Liver (tissue), 3 donors: Measurements from ENCODE around the gene PARK7.

Source experiments
- EGR1 ChIP-seq, 2 donors: IDR thresholded peaks; 2 replicates each; pipeline ENCODE4 v1.6.1; 2016 to 2018; ENCODE audit warnings: antibody characterized with exemption in 2 of 2, low read depth in 2 of 2
- RXRA ChIP-seq, 2 donors: IDR thresholded peaks; 2 replicates each; pipeline ENCODE4 v1.6.1; 2017 to 2018; ENCODE audit warnings: antibody characterized with exemption in 2 of 2, mild to moderate bottlenecking in 1 of 2
- YY1 ChIP-seq: IDR thresholded peaks from 2 replicates; pipeline ENCODE4 v1.6.1; 2016; ENCODE audit warnings: antibody characterized with exemption, mild to moderate bottlenecking
- TF ChIP-seq, protein P1 (sequence below): fragments of 150-350 bp; IDR thresholded peaks from 2 replicates; pipeline ENCODE4 v1.5.1; 2017; ENCODE audit warnings: improper control_type of control experiment, low read depth, low read length; ENCODE audit not compliant: missing input control
- TF ChIP-seq, protein P2 (sequence below): IDR thresholded peaks from 2 replicates; pipeline ENCODE4 v1.6.1; 2016; ENCODE audit warnings: antibody characterized with exemption, mild to moderate bottlenecking
- TF ChIP-seq, protein P3 (sequence below): IDR thresholded peaks from 2 replicates; pipeline ENCODE4 v1.6.1; 2016; ENCODE audit warnings: antibody characterized with exemption
- TF ChIP-seq, protein P4 (sequence below): IDR thresholded peaks from 2 replicates; pipeline ENCODE4 v1.6.1; 2016; ENCODE audit warnings: antibody characterized with exemption
- donor health status: healthy.
- donor health status: healthy.

DNA sequence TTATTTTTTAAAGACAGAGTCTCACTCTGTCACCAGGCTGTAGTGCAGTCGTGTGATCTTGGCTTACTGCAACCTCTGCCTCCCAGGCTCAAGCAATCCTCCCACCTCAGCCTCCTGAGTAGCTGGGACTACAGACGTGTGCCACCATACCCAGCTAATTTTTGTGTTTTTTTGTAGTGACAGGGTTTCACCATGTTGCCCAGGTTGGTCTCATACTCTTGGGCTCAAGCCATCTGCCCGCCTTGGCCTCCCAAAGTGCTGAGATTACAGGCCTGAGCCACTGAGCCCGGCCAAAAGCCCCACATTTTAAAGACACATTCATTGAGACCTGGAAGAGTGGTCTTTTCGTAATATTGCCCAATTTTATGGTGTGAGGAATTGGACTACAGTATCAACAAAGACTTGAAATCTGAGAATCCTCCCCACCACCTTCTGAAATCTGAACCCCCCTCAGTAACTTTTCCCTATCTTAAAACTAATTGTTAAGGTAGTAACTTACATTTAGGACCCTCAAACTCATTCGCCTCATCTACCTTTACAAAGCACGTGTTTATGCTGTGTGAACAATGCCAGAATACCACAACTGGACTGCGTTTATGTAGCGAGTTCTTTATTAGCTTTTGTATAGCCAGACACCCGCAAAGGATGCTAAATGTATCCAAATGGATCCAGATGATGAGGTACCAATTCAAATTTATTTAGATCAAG, 61.9 kb downstream of the PARK7 start:
- TF ChIP-seq, protein P1, sequence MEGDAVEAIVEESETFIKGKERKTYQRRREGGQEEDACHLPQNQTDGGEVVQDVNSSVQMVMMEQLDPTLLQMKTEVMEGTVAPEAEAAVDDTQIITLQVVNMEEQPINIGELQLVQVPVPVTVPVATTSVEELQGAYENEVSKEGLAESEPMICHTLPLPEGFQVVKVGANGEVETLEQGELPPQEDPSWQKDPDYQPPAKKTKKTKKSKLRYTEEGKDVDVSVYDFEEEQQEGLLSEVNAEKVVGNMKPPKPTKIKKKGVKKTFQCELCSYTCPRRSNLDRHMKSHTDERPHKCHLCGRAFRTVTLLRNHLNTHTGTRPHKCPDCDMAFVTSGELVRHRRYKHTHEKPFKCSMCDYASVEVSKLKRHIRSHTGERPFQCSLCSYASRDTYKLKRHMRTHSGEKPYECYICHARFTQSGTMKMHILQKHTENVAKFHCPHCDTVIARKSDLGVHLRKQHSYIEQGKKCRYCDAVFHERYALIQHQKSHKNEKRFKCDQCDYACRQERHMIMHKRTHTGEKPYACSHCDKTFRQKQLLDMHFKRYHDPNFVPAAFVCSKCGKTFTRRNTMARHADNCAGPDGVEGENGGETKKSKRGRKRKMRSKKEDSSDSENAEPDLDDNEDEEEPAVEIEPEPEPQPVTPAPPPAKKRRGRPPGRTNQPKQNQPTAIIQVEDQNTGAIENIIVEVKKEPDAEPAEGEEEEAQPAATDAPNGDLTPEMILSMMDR, result no peak
- TF ChIP-seq RXRA (IDR thresholded peaks at IDR 0.05), result no peak
- TF ChIP-seq, protein P2, sequence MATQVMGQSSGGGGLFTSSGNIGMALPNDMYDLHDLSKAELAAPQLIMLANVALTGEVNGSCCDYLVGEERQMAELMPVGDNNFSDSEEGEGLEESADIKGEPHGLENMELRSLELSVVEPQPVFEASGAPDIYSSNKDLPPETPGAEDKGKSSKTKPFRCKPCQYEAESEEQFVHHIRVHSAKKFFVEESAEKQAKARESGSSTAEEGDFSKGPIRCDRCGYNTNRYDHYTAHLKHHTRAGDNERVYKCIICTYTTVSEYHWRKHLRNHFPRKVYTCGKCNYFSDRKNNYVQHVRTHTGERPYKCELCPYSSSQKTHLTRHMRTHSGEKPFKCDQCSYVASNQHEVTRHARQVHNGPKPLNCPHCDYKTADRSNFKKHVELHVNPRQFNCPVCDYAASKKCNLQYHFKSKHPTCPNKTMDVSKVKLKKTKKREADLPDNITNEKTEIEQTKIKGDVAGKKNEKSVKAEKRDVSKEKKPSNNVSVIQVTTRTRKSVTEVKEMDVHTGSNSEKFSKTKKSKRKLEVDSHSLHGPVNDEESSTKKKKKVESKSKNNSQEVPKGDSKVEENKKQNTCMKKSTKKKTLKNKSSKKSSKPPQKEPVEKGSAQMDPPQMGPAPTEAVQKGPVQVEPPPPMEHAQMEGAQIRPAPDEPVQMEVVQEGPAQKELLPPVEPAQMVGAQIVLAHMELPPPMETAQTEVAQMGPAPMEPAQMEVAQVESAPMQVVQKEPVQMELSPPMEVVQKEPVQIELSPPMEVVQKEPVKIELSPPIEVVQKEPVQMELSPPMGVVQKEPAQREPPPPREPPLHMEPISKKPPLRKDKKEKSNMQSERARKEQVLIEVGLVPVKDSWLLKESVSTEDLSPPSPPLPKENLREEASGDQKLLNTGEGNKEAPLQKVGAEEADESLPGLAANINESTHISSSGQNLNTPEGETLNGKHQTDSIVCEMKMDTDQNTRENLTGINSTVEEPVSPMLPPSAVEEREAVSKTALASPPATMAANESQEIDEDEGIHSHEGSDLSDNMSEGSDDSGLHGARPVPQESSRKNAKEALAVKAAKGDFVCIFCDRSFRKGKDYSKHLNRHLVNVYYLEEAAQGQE, result no peak
- TF ChIP-seq YY1, result no peak
- TF ChIP-seq, protein P3, sequence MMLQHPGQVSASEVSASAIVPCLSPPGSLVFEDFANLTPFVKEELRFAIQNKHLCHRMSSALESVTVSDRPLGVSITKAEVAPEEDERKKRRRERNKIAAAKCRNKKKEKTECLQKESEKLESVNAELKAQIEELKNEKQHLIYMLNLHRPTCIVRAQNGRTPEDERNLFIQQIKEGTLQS, result no peak
- peak in 1 of 2 donors; percentile 20 for TF ChIP-seq EGR1 (IDR thresholded peaks at IDR 0.05; ENCODE audit: low read depth in 2 of 2)
- TF ChIP-seq, protein P4, sequence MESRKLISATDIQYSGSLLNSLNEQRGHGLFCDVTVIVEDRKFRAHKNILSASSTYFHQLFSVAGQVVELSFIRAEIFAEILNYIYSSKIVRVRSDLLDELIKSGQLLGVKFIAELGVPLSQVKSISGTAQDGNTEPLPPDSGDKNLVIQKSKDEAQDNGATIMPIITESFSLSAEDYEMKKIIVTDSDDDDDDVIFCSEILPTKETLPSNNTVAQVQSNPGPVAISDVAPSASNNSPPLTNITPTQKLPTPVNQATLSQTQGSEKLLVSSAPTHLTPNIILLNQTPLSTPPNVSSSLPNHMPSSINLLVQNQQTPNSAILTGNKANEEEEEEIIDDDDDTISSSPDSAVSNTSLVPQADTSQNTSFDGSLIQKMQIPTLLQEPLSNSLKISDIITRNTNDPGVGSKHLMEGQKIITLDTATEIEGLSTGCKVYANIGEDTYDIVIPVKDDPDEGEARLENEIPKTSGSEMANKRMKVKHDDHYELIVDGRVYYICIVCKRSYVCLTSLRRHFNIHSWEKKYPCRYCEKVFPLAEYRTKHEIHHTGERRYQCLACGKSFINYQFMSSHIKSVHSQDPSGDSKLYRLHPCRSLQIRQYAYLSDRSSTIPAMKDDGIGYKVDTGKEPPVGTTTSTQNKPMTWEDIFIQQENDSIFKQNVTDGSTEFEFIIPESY, result no peak
